HK-2 (cell line): ENCODE data around the gene TGM3.
A peak's percentile ranks its signal among the peaks of the same experiment; 100 is the strongest.
"Not testable (repeated sequence)": the region's sequence is repeated elsewhere in the genome, so short reads cannot be mapped to it uniquely, and the experiment has no call there.

ENCODE experiments used
- DNase-seq: peaks from one replicate; pipeline ENCODE4 v3.0.0-alpha.2; 2018; ENCODE audit not compliant: unreplicated experiment

TGM3 gene

GRCh38 chr20:2295886-2296515 lies at the start of gene TGM3:
Gene TGM3, plus strand, starts transcription at chr20:2296001. Its CDS starts 63 bp downstream, at chr20:2296064.
- DNase-seq: no peak

DNA sequence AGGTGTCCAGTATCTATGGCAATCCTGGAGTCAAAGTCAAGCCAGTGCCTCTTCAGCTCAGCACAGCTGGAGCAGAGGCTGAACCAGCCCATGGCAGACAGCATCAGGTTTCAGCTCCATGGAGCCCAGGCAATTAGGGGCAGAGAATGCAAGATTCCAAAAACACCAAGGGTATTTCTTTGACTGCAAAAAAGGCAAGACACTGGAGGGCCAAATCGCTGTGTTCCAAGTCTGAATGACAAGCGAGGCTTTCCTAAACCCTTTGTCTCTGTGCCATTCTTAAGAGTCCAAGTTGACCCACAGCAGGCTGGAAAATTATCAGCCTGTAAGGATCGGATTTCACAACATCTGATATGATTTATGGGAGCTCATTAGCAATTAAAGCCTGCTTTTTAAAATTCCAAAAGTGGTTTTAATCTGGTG lies 49.7 kb upstream of the TGM3 start:
- no peak for DNase-seq

DNA sequence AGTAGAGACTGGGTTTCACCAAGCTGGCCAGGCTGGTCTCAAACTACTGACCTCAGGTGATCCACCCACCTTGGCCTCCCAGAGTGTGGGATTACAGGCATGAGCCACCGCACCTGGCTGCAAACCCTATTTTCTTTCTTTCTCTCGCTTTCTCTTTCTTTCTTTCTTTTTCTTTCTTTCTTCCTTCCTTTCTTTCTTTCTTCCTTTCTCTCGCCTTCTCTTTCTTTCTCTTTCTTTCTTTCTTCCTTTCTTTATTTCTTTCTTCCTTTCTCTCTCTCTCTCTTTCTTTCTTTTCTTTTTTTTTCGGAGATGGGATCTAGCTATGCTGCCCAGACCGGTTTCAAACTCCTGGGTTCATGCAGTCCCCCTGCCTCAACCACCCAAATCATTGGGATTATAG lies 47.0 kb upstream of the TGM3 start:
- DNase-seq: no peak

GRCh38 chr20:2249935-2250334 lies 45.9 kb upstream of the TGM3 start:
- DNase-seq: no peak

- DNase-seq: no peak
Observed at GRCh38 chr20:2252419-2252997, 43.3 kb upstream of the TGM3 start.

GRCh38 chr20:2253256-2253655 lies 42.5 kb upstream of the TGM3 start:
- DNase-seq: no peak

DNA sequence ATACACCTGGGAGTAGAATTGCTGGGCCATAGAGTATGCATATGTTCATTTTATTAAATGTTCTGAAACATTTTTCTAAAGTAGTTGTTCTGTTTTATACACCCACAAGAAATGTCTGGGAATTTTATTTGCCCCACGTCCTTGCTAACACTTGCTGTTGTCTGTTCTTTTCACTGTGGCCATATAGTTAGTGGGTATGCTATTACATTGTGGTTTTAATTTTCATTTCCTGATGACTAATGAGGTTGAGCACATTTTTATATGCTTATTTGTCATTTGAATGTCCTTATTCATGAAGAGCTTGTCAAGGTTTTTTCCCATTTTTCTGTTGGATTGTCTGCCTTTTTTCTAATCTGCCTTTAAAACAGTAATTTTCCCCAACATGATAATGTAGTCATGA lies 41.5 kb upstream of the TGM3 start:
- no peak for DNase-seq

DNA sequence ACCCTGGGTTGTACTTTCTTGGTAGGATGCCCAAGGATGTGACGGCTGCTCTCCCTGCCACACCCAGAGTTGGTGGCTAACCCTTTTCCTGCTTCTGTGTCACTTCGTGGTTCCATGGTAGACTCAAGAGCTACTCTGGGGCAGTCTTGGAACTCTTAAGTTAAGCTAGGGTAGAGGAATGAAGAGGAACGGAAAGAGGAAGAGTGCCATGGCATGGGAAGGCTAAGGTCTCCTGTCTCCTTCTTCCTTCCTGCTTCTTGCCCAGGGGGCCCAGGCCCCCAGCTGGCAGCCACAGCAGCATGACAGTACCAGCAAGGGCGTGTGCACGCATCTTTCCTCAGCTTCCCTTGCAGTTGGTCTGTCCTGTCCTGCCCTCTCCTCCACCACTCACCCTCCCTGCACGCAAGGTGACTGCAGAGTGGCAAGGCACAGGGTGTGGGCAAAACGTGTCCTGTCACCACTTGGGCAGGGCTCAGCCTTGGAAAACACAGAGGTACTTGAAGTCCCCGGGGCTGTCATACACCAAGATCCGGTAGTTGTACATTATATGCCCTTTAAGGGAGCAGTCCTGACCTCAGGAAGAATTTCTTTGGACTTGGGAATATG lies 39.8 kb upstream of the TGM3 start:
- no peak for DNase-seq

DNA sequence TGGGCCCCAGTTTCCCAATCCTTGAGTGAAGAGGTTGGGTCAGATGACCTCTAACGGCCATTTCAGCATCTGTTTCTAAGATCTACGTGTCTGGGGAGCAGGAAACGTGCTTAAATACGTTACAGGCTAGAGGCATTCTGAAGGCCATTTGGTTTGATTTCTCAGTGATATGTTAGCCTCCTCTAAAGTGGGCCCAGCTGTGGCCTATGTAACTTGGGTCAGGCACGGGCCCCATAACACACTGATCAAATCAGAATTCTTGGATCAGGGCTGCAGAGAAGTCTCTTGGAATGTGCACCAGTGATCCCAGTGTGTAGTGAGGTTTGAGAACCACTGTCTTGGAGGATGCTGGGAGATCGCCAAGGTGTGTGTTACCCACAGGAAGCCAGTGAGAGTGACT lies 36.1 kb upstream of the TGM3 start:
- DNase-seq: no peak

- DNase-seq: no peak
Observed at GRCh38 chr20:2260250-2260649, 35.6 kb upstream of the TGM3 start.

- no peak for DNase-seq
Observed at GRCh38 chr20:2261046-2261485, 34.7 kb upstream of the TGM3 start.

GRCh38 chr20:2261629-2262028 lies 34.2 kb upstream of the TGM3 start:
- no peak for DNase-seq

- DNase-seq: no peak
Observed at GRCh38 chr20:2264118-2264517, 31.7 kb upstream of the TGM3 start.

DNA sequence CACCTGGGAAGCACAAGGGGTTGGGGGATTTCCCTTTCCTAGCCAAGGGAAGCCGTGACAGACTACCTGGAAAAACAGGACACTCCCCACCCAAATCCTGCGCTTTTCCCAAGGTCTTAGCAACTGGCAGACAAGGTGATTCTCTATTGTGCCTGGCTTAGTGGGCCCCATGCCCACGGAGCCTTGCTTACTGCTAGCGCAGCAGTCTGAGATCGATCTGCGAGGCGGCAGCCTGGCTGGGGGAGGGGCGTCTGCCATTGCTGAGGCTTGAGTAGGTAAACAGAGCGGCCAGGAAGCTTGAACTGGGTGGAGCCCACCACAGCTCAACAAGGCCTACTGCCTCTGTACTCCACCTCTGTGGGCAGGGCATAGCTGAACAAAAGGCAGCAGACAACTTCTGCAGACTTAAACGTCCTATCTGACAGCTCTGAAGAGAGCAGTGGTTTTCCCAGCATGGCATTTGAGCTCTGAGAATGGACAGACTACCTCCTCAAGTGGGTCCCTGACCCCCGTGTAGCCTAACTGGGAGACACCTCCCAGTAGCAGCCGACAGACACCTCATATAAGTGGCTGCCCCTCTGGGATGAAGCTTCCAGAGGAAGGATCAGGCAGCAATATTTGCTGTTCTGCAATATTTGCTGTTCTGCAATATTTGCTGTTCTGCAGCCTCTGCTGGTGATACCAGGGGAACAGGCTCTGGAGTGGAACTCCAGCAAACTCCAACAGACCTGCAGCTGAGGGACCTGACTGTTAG lies 31.0 kb upstream of the TGM3 start:
- not testable (repeated sequence) for DNase-seq

DNA sequence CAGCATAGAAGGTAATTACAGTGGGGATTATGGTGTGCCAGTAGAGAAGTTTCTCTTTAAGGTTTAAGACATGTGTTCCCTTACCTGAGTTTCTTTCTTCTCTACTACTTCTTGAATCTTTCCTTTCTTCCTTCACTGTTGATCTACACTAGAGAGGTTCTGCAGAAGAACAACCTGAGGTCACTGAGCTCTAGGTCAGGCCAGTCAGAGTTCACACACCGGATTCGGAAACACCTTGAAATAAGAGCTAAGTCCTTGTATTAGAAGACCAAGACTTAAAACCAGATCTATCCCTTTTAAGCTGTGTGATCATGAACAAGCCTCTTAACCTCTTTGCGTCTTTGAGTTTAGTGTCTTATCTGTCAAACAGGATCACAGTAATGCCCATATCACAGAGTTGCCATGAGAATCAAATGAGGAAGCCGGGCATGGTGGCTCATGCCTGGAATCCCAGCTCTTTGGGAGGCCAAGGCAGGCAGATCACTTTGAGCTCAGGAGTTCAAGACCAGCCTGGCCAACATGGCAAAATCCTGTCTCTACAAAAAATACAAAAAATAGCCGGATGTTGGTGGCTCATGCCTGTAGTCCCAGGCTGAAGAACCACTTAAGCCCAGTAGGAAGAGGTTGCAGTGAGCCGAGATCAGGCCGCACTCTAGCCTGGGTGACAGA lies 22.0 kb upstream of the TGM3 start:
- DNase-seq: no peak

DNA sequence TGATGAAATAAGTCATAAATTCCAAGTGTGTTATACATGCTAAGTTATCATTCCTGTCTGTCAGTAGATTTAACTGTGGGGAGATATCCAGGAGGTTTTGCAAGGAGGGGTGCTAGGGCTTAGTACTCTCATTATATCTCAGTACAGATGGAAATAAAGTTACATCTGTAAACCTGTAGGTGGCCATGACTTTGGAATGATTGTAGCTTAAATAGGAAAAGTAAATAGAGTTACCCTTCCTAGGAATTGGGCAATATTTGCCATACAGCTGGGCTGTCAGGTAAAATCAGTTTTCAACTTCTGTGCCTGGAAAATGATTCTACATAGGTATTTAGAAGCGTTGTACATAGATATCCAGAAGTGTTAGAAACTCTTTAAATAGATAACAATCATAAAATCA lies 19.8 kb upstream of the TGM3 start:
- DNase-seq: no peak

DNA sequence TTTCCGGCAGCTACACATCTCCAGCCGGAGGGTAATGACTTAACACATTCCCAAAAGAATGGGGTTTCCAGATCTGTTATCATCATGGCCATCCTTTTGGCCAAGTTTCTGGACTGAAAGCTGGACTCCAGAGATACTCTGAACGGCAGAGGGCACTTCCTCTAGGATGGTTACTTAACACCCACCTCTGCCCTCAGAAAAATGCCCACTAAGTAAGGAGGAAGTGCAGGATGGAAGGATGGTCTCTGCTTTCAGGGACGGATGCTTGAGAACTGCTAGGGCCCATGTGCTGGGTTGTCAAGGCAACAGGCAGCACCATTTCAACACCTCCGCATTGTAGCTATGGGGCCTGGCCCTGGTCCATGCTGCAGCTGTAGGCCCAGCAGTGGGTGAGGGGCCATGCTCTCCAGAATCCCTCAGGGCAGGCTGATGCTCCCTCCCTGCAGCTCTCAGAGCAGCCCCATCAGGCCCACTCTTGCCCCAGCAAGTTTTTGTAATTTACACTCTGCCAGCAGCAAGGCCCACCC lies 16.5 kb upstream of the TGM3 start:
- no peak for DNase-seq

GRCh38 chr20:2280082-2280481 lies 15.7 kb upstream of the TGM3 start:
- no peak for DNase-seq

DNA sequence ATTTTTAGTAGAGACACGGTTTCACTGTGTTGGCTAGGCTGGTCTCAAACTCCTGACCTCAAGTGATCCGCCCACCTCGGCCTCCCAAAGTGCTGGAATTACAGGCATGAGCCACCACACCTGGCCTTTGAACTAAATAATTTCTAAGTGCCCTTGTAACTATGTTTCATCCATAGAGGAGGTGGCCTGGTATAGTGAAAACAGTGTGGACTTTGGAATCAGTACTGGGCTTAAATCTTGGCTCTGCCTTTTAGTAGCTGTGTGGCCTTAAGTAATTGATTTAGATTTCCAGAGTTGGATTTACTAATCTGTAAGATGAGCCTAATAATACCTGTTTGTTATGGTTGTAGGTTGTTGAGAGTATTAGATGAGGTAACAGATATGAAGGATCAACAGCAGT lies 14.2 kb upstream of the TGM3 start:
- DNase-seq: no peak

GRCh38 chr20:2282181-2282580 lies 13.6 kb upstream of the TGM3 start:
- DNase-seq: no peak

DNA sequence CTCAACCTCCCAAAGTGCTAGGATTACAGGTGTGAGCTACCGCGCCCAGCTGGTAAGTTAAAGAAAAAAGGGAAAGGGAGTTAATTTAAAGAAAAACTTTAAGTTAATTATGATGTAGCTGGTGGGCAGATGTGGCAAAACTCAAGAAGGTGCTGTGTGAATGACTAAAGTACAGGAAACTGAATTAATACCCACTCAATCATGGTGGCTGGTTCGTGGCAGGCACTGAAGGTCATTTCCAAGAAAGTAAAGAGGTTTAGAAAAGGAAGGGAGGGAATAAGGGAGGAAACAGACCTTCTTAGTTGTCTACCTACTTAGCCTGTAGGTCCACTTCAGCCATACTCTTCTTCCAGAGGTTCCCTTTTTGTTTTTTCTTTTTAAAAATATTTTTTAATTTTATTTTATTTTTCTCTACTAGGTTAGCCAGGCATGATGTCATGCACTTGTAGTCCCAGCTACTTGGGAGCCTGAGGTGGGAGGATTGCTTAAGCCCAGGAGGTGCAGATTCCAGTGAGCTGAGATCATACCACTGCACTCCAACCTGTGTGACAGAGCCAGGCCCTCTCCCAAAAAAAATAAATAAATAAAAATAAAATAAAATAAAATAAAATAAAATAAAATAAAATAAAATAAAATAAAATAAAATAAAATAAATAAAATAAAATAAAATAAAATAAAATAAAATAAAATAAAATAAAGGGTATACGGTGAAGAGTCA lies 11.9 kb upstream of the TGM3 start:
- peak; percentile 56 for DNase-seq
